H1 (cell line): ENCODE data around the gene TFEC. TPM values are rescaled to one million over a fixed set of nuclear protein-coding genes. Genes with fewer than 3 reads are reported as not detected.

Experiments
- CTCF ChIA-PET: fragments of 300-600 bp; sonication (Branson Sonifier 250); formaldehyde crosslinking; loops from one replicate; lab custom pipeline; 2021; ENCODE audit not compliant: partially characterized antibody; lab: Charles Lee
- POLR2A ChIA-PET: fragments of 300-600 bp; sonication (Branson Sonifier 250); formaldehyde crosslinking; loops from one replicate; lab custom pipeline; 2021; ENCODE audit warnings: inconsistent platforms; ENCODE audit not compliant: partially characterized antibody; lab: Charles Lee
- DNase-seq, 2 experiments: peaks; one replicate each; pipeline versions ENCODE4 v3.0.0 to v3.0.0-alpha.2; 2010 to 2022; ENCODE audit warnings: low spot score in 2 of 2, low read depth in 1 of 2, mixed read lengths in 1 of 2
- FAIRE-seq: peaks from 2 replicates; lab custom pipeline; 2011; peaks lifted over from hg19 to GRCh38; lab: Jason Lieb, UNC
- H2AFZ ChIP-seq: 2 replicates; pipeline ENCODE4 v1.8.1; 2012; ENCODE audit warnings: low read length, inconsistent platforms
- H2AK5ac ChIP-seq: 2 replicates; pipeline ENCODE4 v1.6.1; 2013; ENCODE audit warnings: low read depth, low read length
- H2BK120ac ChIP-seq: replicated peaks from 2 replicates; pipeline ENCODE3; 2013; ENCODE audit warnings: low read depth, low read length, inconsistent platforms
- H2BK12ac ChIP-seq: 2 replicates; pipeline ENCODE4 v1.6.1; 2013; ENCODE audit warnings: low read depth, low read length
- H2BK15ac ChIP-seq: 2 replicates; pipeline ENCODE4 v1.6.1; 2013; ENCODE audit warnings: low read length
- H2BK20ac ChIP-seq: 2 replicates; pipeline ENCODE4 v1.6.1; 2013; ENCODE audit warnings: low read length
- H2BK5ac ChIP-seq: 2 replicates; pipeline ENCODE4 v1.6.1; 2013; ENCODE audit warnings: low read depth, low read length
- H3K14ac ChIP-seq: 2 replicates; pipeline ENCODE4 v1.6.1; 2013; ENCODE audit warnings: inconsistent platforms; ENCODE audit not compliant: insufficient read length
- H3K18ac ChIP-seq: 2 replicates; pipeline ENCODE4 v1.6.1; 2013; ENCODE audit warnings: low read length; ENCODE audit errors: extremely low read depth
- H3K23ac ChIP-seq: 2 replicates; pipeline ENCODE4 v1.6.1; 2013; ENCODE audit warnings: inconsistent platforms; ENCODE audit not compliant: insufficient read length
- H3K23me2 ChIP-seq: 2 replicates; pipeline ENCODE4 v1.6.1; 2013; ENCODE audit warnings: low read depth, low read length
- H3K27ac ChIP-seq: 2 replicates; pipeline ENCODE4 v1.6.1; 2011; ENCODE audit warnings: low read depth, low read length, inconsistent platforms
- H3K27me3 ChIP-seq, 4 experiments: replicated peaks in 1 of 4; 1 replicate in 1 of 4; 2 replicates in 3 of 4; pipeline versions ENCODE4 v1.6.1 to v1.8.1; 2011 to 2013; ENCODE audit warnings: low read length in 3 of 4, mild to moderate bottlenecking in 3 of 4, inconsistent platforms in 2 of 4, mixed read lengths in 2 of 4, moderate library complexity in 1 of 4; ENCODE audit not compliant: control insufficient read depth in 3 of 4, insufficient read depth in 3 of 4; ENCODE audit errors: extremely low read depth in 1 of 4
- H3K36me3 ChIP-seq, 4 experiments: 2 replicates each; pipeline versions ENCODE4 v1.6.1 to v1.8.1; 2011 to 2013; ENCODE audit warnings: mild to moderate bottlenecking in 4 of 4, low read length in 3 of 4, moderate library complexity in 2 of 4, control low read depth in 1 of 4, inconsistent platforms in 1 of 4; ENCODE audit not compliant: insufficient read depth in 4 of 4, control insufficient read depth in 2 of 4
- H3K4ac ChIP-seq: replicated peaks from 2 replicates; pipeline ENCODE3; 2013; ENCODE audit warnings: low read length, low read depth, mixed read lengths, inconsistent platforms; ENCODE audit not compliant: insufficient read length
- H3K4me1 ChIP-seq, 4 experiments: replicated peaks in 1 of 4; 1 replicate in 1 of 4; 2 replicates in 3 of 4; pipeline versions ENCODE4 v1.6.1 to v1.8.1; 2011 to 2013; ENCODE audit warnings: low read length in 3 of 4, inconsistent platforms in 2 of 4, mixed read lengths in 1 of 4; ENCODE audit not compliant: insufficient read depth in 4 of 4, control insufficient read depth in 3 of 4
- H3K4me2 ChIP-seq, 2 experiments: 2 replicates each; pipeline versions ENCODE4 v1.6.1 to v1.8.1; 2011 to 2013; ENCODE audit warnings: low read depth in 2 of 2, low read length in 2 of 2, control low read depth in 1 of 2, inconsistent platforms in 1 of 2, mild to moderate bottlenecking in 1 of 2; ENCODE audit not compliant: insufficient read depth in 1 of 2
- H3K4me3 ChIP-seq, 4 experiments: fragments of 200-600, 300-600 bp in 1 of 4; sonication (generic), shearing (Covaris generic), sonication (Bioruptor Twin) in 1 of 4; 2 replicates each; pipeline versions ENCODE4 v1.5.1 to v1.8.1; 2011 to 2016; ENCODE audit warnings: low read length in 4 of 4, low read depth in 3 of 4, control low read depth in 2 of 4, inconsistent platforms in 2 of 4, mild to moderate bottlenecking in 2 of 4, mixed read lengths in 1 of 4, moderate library complexity in 1 of 4; ENCODE audit not compliant: insufficient read depth in 2 of 4; ENCODE audit errors: extremely low read depth in 1 of 4
- H3K56ac ChIP-seq: replicated peaks from 2 replicates; pipeline ENCODE3; 2013; ENCODE audit warnings: low read depth, mild to moderate bottlenecking, mixed read lengths, low read length, inconsistent platforms; ENCODE audit not compliant: insufficient read length
- H3K79me1 ChIP-seq: 2 replicates; pipeline ENCODE4 v1.6.1; 2013; ENCODE audit warnings: low read depth, low read length, control low read depth
- H3K79me2 ChIP-seq, 2 experiments: 2 replicates each; pipeline versions ENCODE4 v1.6.1 to v1.8.1; 2012 to 2013; ENCODE audit warnings: low read length in 2 of 2, mild to moderate bottlenecking in 2 of 2, inconsistent platforms in 1 of 2; ENCODE audit not compliant: insufficient read depth in 2 of 2, control insufficient read depth in 1 of 2
- H3K9ac ChIP-seq, 4 experiments: replicated peaks in 1 of 4; 1 replicate in 1 of 4; 2 replicates in 3 of 4; pipeline versions ENCODE4 v1.6.1 to v1.8.1; 2011 to 2013; ENCODE audit warnings: low read depth in 3 of 4, low read length in 3 of 4, control low read depth in 2 of 4, mild to moderate bottlenecking in 2 of 4, moderate library complexity in 2 of 4, inconsistent platforms in 1 of 4; ENCODE audit errors: extremely low read depth in 1 of 4
- H3K9me3 ChIP-seq, 2 experiments: 2 replicates each; pipeline versions ENCODE4 v1.6.1 to v1.8.1; 2012 to 2013; ENCODE audit warnings: mild to moderate bottlenecking in 2 of 2, moderate library complexity in 2 of 2, control low read depth in 1 of 2, inconsistent platforms in 1 of 2, low read depth in 1 of 2, low read length in 1 of 2, mixed read lengths in 1 of 2; ENCODE audit not compliant: insufficient read depth in 2 of 2
- H4K20me1 ChIP-seq, 2 experiments: replicated peaks in 1 of 2; 2 replicates each; pipeline versions ENCODE3 to v1.8.1; 2011 to 2013; ENCODE audit warnings: inconsistent platforms in 2 of 2, low read length in 2 of 2, mild to moderate bottlenecking in 1 of 2; ENCODE audit not compliant: insufficient read depth in 2 of 2, control insufficient read depth in 1 of 2
- H4K5ac ChIP-seq: 2 replicates; pipeline ENCODE4 v1.6.1; 2013; ENCODE audit warnings: low read length, low read depth, mixed read lengths, inconsistent platforms; ENCODE audit not compliant: insufficient read length
- H4K8ac ChIP-seq: 2 replicates; pipeline ENCODE4 v1.8.0; 2013; ENCODE audit warnings: mild to moderate bottlenecking, moderate library complexity, low read length, inconsistent platforms; ENCODE audit not compliant: insufficient read depth; ENCODE audit errors: extremely low read depth
- H4K91ac ChIP-seq: replicated peaks from 2 replicates; pipeline ENCODE3; 2013; ENCODE audit warnings: low read length, mixed read lengths, inconsistent platforms; ENCODE audit not compliant: insufficient read length
- ASH2L ChIP-seq: fragments of 200-600, 300-600 bp; sonication (generic); IDR thresholded peaks from one replicate; pipeline ENCODE4 v1.7.1; 2017; ENCODE audit warnings: low read length
- BACH1 ChIP-seq: IDR thresholded peaks from 2 replicates; pipeline ENCODE4 v1.6.1; 2012; ENCODE audit warnings: low read length, improper control_type of control experiment
- CEBPB ChIP-seq: IDR thresholded peaks from 2 replicates; pipeline ENCODE4 v1.6.1; 2012; ENCODE audit warnings: low read depth, low read length
- EGR1 ChIP-seq: IDR thresholded peaks from 2 replicates; pipeline ENCODE4 v1.6.1; 2011; ENCODE audit warnings: low read depth, low read length, borderline replicate concordance
- FOSL1 ChIP-seq: IDR thresholded peaks from 2 replicates; pipeline ENCODE4 v1.6.1; 2011; ENCODE audit warnings: mild to moderate bottlenecking, low read depth, low read length, moderate library complexity; ENCODE audit not compliant: insufficient read depth
- JUN ChIP-seq: IDR thresholded peaks from 2 replicates; pipeline ENCODE4 v1.6.1; 2011; ENCODE audit warnings: low read depth, mild to moderate bottlenecking, improper control_type of control experiment, low read length
- MAFK ChIP-seq: IDR thresholded peaks from 2 replicates; pipeline ENCODE4 v1.6.1; 2012; ENCODE audit warnings: low read depth, mild to moderate bottlenecking, improper control_type of control experiment, low read length
- RNF2 ChIP-seq: fragments of 200-900, 300-1000 bp; sonication (generic); IDR thresholded peaks from 2 replicates; pipeline ENCODE4 v1.7.1; 2016; ENCODE audit warnings: borderline replicate concordance, low read depth, mild to moderate bottlenecking, antibody characterized with exemption, low read length; ENCODE audit not compliant: poor library complexity, severe bottlenecking; ENCODE audit errors: missing control alignments
- RXRA ChIP-seq: IDR thresholded peaks from 2 replicates; pipeline ENCODE4 v1.6.1; 2011; ENCODE audit warnings: low read depth, mild to moderate bottlenecking, low read length, moderate library complexity; ENCODE audit not compliant: insufficient read depth
- SAP30 ChIP-seq: fragments of 300-600 bp; sonication (generic); IDR thresholded peaks from 2 replicates; pipeline ENCODE4 v1.7.1; 2012; ENCODE audit warnings: low read length, moderate library complexity, mild to moderate bottlenecking, inconsistent platforms; ENCODE audit not compliant: insufficient read depth, insufficient replicate concordance
- SP2 ChIP-seq: IDR thresholded peaks from 2 replicates; pipeline ENCODE4 v1.6.1; 2012; ENCODE audit warnings: mild to moderate bottlenecking, low read length, inconsistent platforms
- TCF12 ChIP-seq: IDR thresholded peaks from 2 replicates; pipeline ENCODE4 v1.6.1; 2011; ENCODE audit warnings: low read depth, mild to moderate bottlenecking, low read length
- YY1 ChIP-seq: IDR thresholded peaks from 2 replicates; pipeline ENCODE4 v1.6.1; 2011; ENCODE audit warnings: low read depth, mild to moderate bottlenecking, low read length
- WGBS, 2 experiments: shearing (Covaris generic) in 1 of 2; methylation state at CpG; one replicate each; pipeline versions ENCODE4 v1.1.6 to v1.1.7; 2013 to 2015; ENCODE audit warnings: low lambda C conversion rate in 2 of 2, mixed read lengths in 2 of 2, inconsistent platforms in 1 of 2, low coverage in 1 of 2, missing lambda C conversion rate in 1 of 2; ENCODE audit not compliant: insufficient replicate concordance in 2 of 2, insufficient coverage in 1 of 2, insufficient read length in 1 of 2; ENCODE audit errors: extremely low coverage in 1 of 2, missing lambda C conversion rate in 1 of 2; 5-methylcytosine and 5-hydroxymethylcytosine counted together
- polyA plus RNA-seq, 7 experiments: library from polyadenylated mRNA; depleted of rRNA in 3 of 7; stranded (reverse) in 5 of 7; unstranded in 2 of 7; fragments of >200 nt in 5 of 7; fragments of 200-250 nt in 2 of 7; gene quantifications; 1 replicate in 5 of 7; 2 replicates in 1 of 7; 4 replicates in 1 of 7; pipeline versions ENCODE4 v1.2.1 to v1.2.3, GENCODE V29; 2011 to 2013; ENCODE audit warnings: missing spikeins in 2 of 7, mixed read lengths in 2 of 7
- total RNA-seq: library from RNA; stranded (reverse); fragmentation: NEBNext Ultra II Directional; extraction: Animal tissue kit (Norgen Biotek cat#: 25700); gene quantifications from 2 replicates; pipeline ENCODE4 v1.2.1, GENCODE V29; 2021

The TFEC gene
- total and polyA plus RNA-seq, 2 of the 8 experiments (the other 6 are each of a cell fraction or from before 2014, with no cell fraction given): not detected

DNA sequence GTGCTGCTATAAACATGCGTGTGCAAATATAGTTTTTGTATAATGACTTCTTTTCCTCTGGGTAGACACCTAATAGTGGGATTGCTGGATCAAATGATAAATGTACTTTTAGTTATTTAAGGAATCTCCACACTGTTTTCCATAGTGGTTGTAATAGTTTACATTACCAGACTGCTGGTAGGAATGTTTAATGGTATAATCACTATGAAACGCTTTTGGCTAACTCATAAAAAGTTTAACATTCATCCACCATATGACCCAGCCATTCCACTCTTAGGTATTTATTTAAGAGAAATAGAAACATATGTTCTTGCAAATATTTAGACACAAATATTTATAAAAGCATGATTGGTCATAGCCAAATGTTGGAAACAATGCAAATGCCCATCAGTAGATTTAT, 32.1 kb upstream of the TFEC start:
- CTCF ChIA-PET: no interaction called here

More for the DNA sequence above, 32.1 kb upstream of the TFEC start:
- Histone ChIP-seq H3K4ac (no peak overlapping the region), H3K14ac (no peak overlapping the region), H3K9me3 (no peaks in the 10 kb centered on the region), H4K8ac (no peak overlapping the region), H3K23me2 (no peaks in the 10 kb centered on the region), H2BK12ac (no peak overlapping the region), H2BK20ac (no peak overlapping the region), H2AK5ac (no peak overlapping the region), H3K79me1 (no peaks in the 10 kb centered on the region), H3K27me3 (no peaks in the 10 kb centered on the region), H3K4me3 (no peak overlapping the region), H3K27ac (no peak overlapping the region), H3K18ac (no peak overlapping the region), H4K91ac (no peak overlapping the region), H3K4me1 (no peaks in the 10 kb centered on the region), H3K56ac (no peak overlapping the region), H3K36me3 (no peaks in the 10 kb centered on the region), H3K4me2 (no peak overlapping the region), H4K20me1 (no peaks in the 10 kb centered on the region), H2BK15ac (no peak overlapping the region), H2BK5ac (no peak overlapping the region), H3K79me2 (no peaks in the 10 kb centered on the region), H4K5ac (no peak overlapping the region), H3K23ac (no peak overlapping the region), H2BK120ac (no peak overlapping the region), H2AFZ (no peak overlapping the region), H3K9ac (no peak overlapping the region)
- 91% methylated on average over 2 of the region's 2 CpGs; no CpG with 5 or more reads in 1 of the 2 experiments for WGBS, 2 experiments
- DNase-seq (no peak), FAIRE-seq (no peak)
- TF ChIP-seq EGR1 (no peak), FOSL1 (no peak), CEBPB (no peak), SP2 (no peak), ASH2L (no peak), RXRA (no peak), BACH1 (no peak), RNF2 (no peak), SAP30 (no peak), YY1 (no peak), JUN (no peak), TCF12 (no peak), MAFK (no peak)
- POLR2A ChIA-PET: no interaction called here
